Measurements from ENCODE around the gene SLCO2A1. TPM values are rescaled to one million over a fixed set of nuclear protein-coding genes. Genes with fewer than 3 reads are reported as not detected.

SLCO2A1 gene
- total RNA-seq, 1 donor = 0.36 TPM

DNA sequence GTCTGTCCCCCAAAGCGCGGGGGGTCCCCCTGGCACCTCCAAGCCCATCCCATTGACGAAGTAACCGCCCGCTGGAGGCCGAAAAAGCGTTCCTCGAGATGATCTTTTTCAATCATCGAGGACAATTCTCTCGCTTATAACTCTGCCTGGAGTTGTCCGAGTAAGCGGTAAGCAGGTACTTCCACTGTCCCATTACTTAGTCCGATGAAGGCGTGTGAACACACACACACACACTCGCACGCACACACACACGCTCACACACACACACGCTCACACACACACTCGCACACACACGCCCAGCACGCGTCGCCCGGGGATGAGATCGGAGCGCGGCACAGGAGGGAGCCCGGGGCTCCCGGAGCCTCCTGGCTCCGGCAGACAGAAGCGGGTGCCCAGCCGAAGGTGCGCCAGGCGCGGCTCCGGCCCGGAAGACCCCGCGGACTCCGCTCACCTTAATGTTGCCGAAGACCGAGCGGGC, 430 bp downstream of the SLCO2A1 start:
- no peaks in the 10 kb centered on the region for H4K20me1 ChIP-seq (ENCODE audit: insufficient read depth, low read length)
- H3K4me2 ChIP-seq (ENCODE audit: insufficient read depth, low read length) = peak overlapping the region; percentile 76
- DNase-seq (ENCODE audit: insufficient read length, low spot score, missing footprints) = peak; percentile 85
- H3K4me1 ChIP-seq (ENCODE audit: insufficient read depth, low read length) = peaks cover 6% of the 10 kb centered on the region
- H2AFZ ChIP-seq (ENCODE audit: low read length) = peak overlapping the region; percentile 41
- TF ChIP-seq, protein P1, sequence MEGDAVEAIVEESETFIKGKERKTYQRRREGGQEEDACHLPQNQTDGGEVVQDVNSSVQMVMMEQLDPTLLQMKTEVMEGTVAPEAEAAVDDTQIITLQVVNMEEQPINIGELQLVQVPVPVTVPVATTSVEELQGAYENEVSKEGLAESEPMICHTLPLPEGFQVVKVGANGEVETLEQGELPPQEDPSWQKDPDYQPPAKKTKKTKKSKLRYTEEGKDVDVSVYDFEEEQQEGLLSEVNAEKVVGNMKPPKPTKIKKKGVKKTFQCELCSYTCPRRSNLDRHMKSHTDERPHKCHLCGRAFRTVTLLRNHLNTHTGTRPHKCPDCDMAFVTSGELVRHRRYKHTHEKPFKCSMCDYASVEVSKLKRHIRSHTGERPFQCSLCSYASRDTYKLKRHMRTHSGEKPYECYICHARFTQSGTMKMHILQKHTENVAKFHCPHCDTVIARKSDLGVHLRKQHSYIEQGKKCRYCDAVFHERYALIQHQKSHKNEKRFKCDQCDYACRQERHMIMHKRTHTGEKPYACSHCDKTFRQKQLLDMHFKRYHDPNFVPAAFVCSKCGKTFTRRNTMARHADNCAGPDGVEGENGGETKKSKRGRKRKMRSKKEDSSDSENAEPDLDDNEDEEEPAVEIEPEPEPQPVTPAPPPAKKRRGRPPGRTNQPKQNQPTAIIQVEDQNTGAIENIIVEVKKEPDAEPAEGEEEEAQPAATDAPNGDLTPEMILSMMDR (IDR thresholded peaks at IDR 0.05; ENCODE audit: extremely low read depth, low read depth, low read length) = no peak
- H3K36me3 ChIP-seq (ENCODE audit: insufficient read depth, low read length) = no peaks in the 10 kb centered on the region
- H3K4me3 ChIP-seq (ENCODE audit: insufficient read depth, low read length) = peak overlapping the region; percentile 68
- H3K79me2 ChIP-seq (ENCODE audit: insufficient read depth, low read length) = no peaks in the 10 kb centered on the region
- no peak overlapping the region for H3K27ac ChIP-seq (ENCODE audit: low read depth, low read length)
- no peaks in the 10 kb centered on the region for H3K9me3 ChIP-seq (ENCODE audit: low read depth, low read length)
- H3K27me3 ChIP-seq (ENCODE audit: insufficient read depth, low read length) = peaks cover 29% of the 10 kb centered on the region

DNA sequence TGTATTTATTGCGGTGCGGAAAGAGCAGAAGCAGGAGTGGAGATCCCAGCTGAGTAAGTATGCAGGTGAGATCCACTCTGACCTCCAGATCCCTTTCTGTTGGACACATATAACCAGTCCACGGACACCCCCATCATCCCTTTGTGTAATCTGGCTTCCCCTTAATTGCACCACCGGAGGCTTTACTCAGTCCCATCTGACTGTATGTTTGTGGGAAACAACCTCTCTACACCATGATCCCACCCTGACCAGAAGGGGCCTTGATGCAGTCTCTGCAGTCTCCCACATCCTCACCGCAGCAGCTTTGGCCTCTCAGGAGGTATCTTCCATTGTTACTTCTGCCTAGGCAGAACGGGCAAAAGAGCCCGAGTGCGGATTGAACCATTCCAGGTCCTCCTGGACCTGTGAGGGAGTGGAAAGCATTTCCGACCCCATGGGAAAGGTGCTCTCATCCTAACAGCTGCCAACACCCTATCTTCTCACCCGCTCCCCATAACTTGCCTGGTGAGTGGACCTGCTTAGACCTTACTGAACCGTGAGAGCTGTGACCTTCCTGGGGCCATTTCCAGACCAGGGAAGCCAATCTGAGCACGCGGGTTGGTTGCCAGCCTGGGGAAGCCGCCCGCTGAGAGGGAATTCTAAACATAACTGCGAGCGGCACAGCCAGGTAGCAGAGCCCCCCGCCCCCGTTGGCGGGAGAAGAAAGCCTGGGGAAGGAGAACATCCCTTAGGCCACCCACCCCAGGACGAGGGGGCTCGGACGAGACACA, 1.1 kb downstream of the SLCO2A1 start:
- no peak overlapping the region for H2AFZ ChIP-seq (ENCODE audit: low read length)
- H3K27ac ChIP-seq (ENCODE audit: low read depth, low read length) = no peak overlapping the region
- no peaks in the 10 kb centered on the region for H4K20me1 ChIP-seq (ENCODE audit: insufficient read depth, low read length)
- peak overlapping the region; percentile 68 for H3K4me3 ChIP-seq (ENCODE audit: insufficient read depth, low read length)
- H3K4me1 ChIP-seq (ENCODE audit: insufficient read depth, low read length) = peaks cover 6% of the 10 kb centered on the region
- H3K9me3 ChIP-seq (ENCODE audit: low read depth, low read length) = no peaks in the 10 kb centered on the region
- no peak for DNase-seq (ENCODE audit: insufficient read length, low spot score, missing footprints)
- no peaks in the 10 kb centered on the region for H3K79me2 ChIP-seq (ENCODE audit: insufficient read depth, low read length)
- H3K4me2 ChIP-seq (ENCODE audit: insufficient read depth, low read length) = peak overlapping the region; percentile 76
- no peaks in the 10 kb centered on the region for H3K36me3 ChIP-seq (ENCODE audit: insufficient read depth, low read length)
- TF ChIP-seq, protein P1 (IDR thresholded peaks at IDR 0.05; ENCODE audit: extremely low read depth, low read depth, low read length) = no peak
- H3K27me3 ChIP-seq (ENCODE audit: insufficient read depth, low read length) = peaks cover 29% of the 10 kb centered on the region

DNA sequence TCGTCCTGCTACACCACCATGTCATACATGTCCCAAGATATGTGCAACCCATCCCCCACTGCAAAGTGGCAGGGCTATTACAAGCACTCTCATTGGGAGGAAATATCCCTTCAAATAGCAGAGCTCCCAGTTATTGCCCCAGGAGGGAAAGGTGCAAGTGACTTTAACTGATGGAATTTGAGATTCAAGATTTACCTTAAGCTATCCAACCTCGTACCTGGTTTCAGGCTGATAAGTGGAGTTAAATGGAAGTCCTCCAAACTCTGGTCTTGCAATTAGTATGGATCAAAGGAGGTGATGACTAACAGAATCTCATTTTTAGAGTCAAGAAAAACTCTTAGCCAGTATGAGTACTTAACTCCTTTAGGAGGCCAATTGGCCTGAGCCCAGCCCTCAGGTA, 2.1 kb downstream of the SLCO2A1 start:
- Histone ChIP-seq H2AFZ (ENCODE audit: low read length) (no peak overlapping the region), H3K79me2 (ENCODE audit: insufficient read depth, low read length) (no peaks in the 10 kb centered on the region), H3K27ac (ENCODE audit: low read depth, low read length) (no peak overlapping the region), H3K36me3 (ENCODE audit: insufficient read depth, low read length) (no peaks in the 10 kb centered on the region), H3K4me3 (ENCODE audit: insufficient read depth, low read length) (no peak overlapping the region), H3K4me1 (ENCODE audit: insufficient read depth, low read length) (peaks cover 6% of the 10 kb centered on the region), H3K9me3 (ENCODE audit: low read depth, low read length) (no peaks in the 10 kb centered on the region), H4K20me1 (ENCODE audit: insufficient read depth, low read length) (no peaks in the 10 kb centered on the region), H3K4me2 (ENCODE audit: insufficient read depth, low read length) (no peak overlapping the region), H3K27me3 (ENCODE audit: insufficient read depth, low read length) (peaks cover 29% of the 10 kb centered on the region)
- no peak for DNase-seq (ENCODE audit: insufficient read length, low spot score, missing footprints)
- TF ChIP-seq, protein P1 (IDR thresholded peaks at IDR 0.05; ENCODE audit: extremely low read depth, low read depth, low read length) = no peak

DNA sequence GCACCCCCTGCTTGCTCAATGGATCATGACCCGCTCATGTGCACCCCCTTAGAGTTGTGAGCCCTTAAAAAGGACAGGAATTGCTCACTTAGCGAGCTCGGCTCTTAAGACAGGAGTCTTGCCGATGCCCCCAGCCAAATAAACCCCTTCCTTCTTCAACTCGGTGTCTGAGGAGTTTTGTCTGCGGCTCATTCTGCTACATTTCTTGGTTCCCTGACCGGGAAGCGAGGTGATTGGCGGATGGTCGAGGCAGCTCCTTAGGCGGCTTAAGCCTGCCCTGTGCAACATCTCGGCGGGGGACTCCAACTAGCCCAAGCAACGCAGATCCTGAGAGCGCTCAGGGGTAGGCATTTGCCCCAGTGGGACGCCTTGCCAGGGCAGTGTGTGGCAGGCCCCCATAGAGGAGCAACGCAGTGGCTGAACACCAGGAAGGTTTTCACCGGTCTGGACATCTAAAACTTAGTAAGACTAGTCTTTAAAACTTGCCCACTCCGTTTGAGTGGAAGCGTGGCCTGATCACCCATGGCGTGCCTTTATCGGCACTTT, 9.5 kb downstream of the SLCO2A1 start:
- H4K20me1 ChIP-seq (ENCODE audit: insufficient read depth, low read length) = no peaks in the 10 kb centered on the region
- DNase-seq (ENCODE audit: insufficient read length, low spot score, missing footprints) = no peak
- no peak overlapping the region for H3K4me3 ChIP-seq (ENCODE audit: insufficient read depth, low read length)
- H3K9me3 ChIP-seq (ENCODE audit: low read depth, low read length) = no peaks in the 10 kb centered on the region
- peaks cover 6% of the 10 kb centered on the region for H3K27me3 ChIP-seq (ENCODE audit: insufficient read depth, low read length)
- no peaks in the 10 kb centered on the region for H3K36me3 ChIP-seq (ENCODE audit: insufficient read depth, low read length)
- no peak overlapping the region for H3K4me2 ChIP-seq (ENCODE audit: insufficient read depth, low read length)
- H2AFZ ChIP-seq (ENCODE audit: low read length) = no peak overlapping the region
- TF ChIP-seq, protein P1 (IDR thresholded peaks at IDR 0.05; ENCODE audit: extremely low read depth, low read depth, low read length) = no peak
- no peaks in the 10 kb centered on the region for H3K79me2 ChIP-seq (ENCODE audit: insufficient read depth, low read length)
- no peak overlapping the region for H3K27ac ChIP-seq (ENCODE audit: low read depth, low read length)
- no peaks in the 10 kb centered on the region for H3K4me1 ChIP-seq (ENCODE audit: insufficient read depth, low read length)

Data from osteoblast (primary cell).